Natural killer cell treated with Interleukin-12 subunit alpha and Interleukin-12 subunit beta and Interleukin-15 and Interleukin-18, amount 100 ng/mL, for 72 hours (primary cell): Measurements from ENCODE around the gene SNAPIN. TPM values are rescaled to one million over a fixed set of nuclear protein-coding genes. Genes with fewer than 3 reads are reported as not detected.

Experiments
- ATAC-seq, 2 donors: fragments of 150-1000 bp; cut with Tn5 transposase in 1 of 2; sonication (Bioruptor Pico), chemical (Tn5 transposase) in 1 of 2; 2 replicates each; pipeline ENCODE4 v1.10.0; 2021
- DNase-seq: peaks from one replicate; pipeline ENCODE4 v3.0.0; 2022; ENCODE audit warnings: low spot score
- H3K27ac Mint-ChIP-seq, 2 donors: 1 replicate in 1 of 2; 2 replicates in 1 of 2; pipeline ENCODE4 v1.8.0; 2022; ENCODE audit warnings: mixed read lengths in 2 of 2, mild to moderate bottlenecking in 1 of 2, moderate library complexity in 1 of 2
- H3K27me3 Mint-ChIP-seq, 2 donors: 1 replicate in 1 of 2; 2 replicates in 1 of 2; pipeline ENCODE4 v1.8.0; 2022; ENCODE audit warnings: mixed read lengths in 2 of 2
- H3K36me3 Mint-ChIP-seq: one replicate; pipeline ENCODE4 v1.8.0; 2022; ENCODE audit warnings: mixed read lengths
- H3K4me1 Mint-ChIP-seq, 2 donors: 1 replicate in 1 of 2; 2 replicates in 1 of 2; pipeline ENCODE4 v1.8.0; 2022; ENCODE audit warnings: low read depth in 2 of 2, mixed read lengths in 2 of 2, mild to moderate bottlenecking in 1 of 2
- H3K4me3 Mint-ChIP-seq: one replicate; pipeline ENCODE4 v1.8.0; 2022; ENCODE audit warnings: mixed read lengths
- H3K9me3 Mint-ChIP-seq: 2 replicates; pipeline ENCODE4 v1.8.0; 2022; ENCODE audit warnings: mixed read lengths
- total RNA-seq, 2 donors: library from RNA; stranded (reverse); gene quantifications; one replicate each; pipeline ENCODE4 v1.2.3, GENCODE V29; 2022

The SNAPIN gene, protein sequence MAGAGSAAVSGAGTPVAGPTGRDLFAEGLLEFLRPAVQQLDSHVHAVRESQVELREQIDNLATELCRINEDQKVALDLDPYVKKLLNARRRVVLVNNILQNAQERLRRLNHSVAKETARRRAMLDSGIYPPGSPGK
- 10 to 100 TPM; 23.9 to 42.5 TPM for total RNA-seq

DNA sequence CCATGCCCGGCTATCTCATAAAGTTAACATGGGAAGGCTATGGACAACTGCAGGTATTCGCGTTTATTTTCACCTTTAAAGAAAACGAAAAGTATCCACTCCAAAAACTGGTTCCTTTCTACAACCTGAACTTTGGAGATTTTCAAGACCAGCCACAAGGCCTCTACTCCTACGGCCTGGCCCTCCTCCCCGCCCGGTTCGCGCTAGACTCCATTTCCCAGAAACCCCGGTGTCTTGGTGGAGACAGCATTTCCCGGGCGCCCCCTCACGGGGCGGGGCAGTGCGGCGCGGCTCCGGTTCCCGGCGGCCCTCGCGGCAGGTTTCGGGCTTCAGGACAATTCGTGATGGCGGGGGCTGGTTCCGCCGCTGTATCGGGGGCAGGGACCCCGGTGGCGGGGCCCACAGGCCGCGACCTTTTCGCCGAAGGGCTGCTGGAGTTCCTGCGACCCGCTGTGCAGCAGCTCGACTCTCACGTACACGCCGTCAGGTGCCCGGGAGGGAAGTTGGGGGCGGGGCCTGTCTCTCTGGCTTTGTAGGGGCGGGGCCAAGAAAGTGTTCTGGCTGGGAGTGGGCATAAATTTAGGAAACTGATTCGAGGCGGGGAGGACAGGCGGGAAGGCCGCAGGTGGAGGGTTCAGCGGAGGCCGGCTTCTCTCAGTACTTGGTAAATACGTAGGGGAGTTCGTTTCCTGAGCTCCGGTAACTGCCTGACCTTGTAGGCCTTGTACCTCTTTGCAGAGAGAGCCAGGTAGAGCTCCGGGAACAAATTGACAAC lies at the start of gene SNAPIN:
Gene SNAPIN, plus strand, starts transcription at position 304 of the 775 bp plus-strand sequence. Its CDS starts 41 bp downstream, at position 345.
- Mint-ChIP-seq H3K27me3 (no peaks in the 10 kb centered on the region), H3K27ac (peak within 1 kb of the TSS; percentile 76 to 90), H3K9me3 (no peaks in the 10 kb centered on the region), H3K4me1 (peaks cover 5 to 17% of the 10 kb centered on the region in 2 donors), H3K36me3 (peaks cover 19% of the 10 kb centered on the region), H3K4me3 (peak within 1 kb of the TSS; percentile 89)
- DNase-seq (peak; percentile 94), ATAC-seq (peak; percentile 98 to 99)

DNA sequence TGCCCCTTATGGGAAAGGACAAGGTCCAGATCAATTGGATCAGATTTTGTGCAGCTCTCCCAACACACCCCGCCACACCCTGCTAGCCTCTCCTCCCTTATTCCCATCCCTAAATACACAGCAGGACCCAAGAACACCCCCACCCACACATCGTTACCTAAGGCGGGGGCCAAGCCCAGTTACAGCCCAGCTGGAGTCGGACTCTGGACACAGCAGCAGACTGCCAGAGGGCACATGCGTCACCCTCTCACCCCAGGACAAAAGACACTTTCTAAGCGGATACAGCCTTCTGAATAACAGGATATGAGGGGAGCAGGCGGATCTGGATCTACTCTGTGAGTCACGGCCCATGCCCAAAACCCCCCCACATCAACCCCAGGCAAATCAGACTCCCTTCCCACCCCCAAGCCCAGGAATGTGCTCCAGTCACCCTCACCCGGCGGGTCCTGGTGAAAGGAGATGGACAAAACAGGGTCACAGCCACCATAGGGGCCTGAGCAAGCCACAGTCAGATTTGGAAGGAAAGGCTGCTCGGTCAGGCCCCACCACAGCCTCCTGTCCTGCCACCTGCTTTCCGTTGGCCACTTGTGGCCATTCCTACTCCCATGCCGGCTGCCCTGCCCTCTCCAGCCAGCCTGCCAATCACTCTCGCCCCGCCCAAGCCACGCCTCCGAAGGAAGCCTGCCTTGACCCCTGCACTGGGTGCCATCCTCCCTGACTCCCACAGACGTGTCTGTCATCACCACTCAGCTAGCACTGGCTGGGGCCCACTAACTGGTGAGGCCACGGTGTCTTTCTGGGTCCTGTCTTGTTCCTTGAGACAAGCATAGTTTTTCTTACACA lies 49.5 kb upstream of the SNAPIN start:
- H3K27me3 Mint-ChIP-seq = peaks cover 0 to 6% of the 10 kb centered on the region in 2 donors
- no peaks in the 10 kb centered on the region for H3K4me1 Mint-ChIP-seq
- H3K27ac Mint-ChIP-seq = no peak overlapping the region
- no peak overlapping the region for H3K4me3 Mint-ChIP-seq
- H3K36me3 Mint-ChIP-seq = no peaks in the 10 kb centered on the region
- no peaks in the 10 kb centered on the region for H3K9me3 Mint-ChIP-seq
- ATAC-seq = peak in 1 of 2 donors; percentile 41
- DNase-seq = no peak

DNA sequence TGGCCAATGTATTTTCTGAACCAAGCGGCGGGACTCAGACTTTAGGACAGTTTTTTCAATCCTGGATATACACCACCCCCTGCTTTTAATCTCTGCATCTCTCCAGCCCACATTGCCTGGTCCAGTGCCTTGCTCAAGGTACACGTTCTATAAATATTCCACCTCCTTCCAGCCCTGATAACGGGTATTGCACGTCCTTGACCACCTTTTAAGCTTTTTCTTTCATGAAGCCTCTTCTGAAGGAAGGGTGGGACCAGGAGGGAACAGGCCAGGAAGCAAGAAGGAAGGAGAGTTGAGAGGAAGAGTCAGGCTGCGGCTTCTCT lies 49.0 kb upstream of the SNAPIN start:
- H3K4me1 Mint-ChIP-seq = no peaks in the 10 kb centered on the region
- no peak for ATAC-seq
- H3K4me3 Mint-ChIP-seq = no peak overlapping the region
- H3K36me3 Mint-ChIP-seq = no peaks in the 10 kb centered on the region
- no peak overlapping the region for H3K27ac Mint-ChIP-seq
- H3K27me3 Mint-ChIP-seq = peaks cover 0 to 6% of the 10 kb centered on the region in 2 donors
- H3K9me3 Mint-ChIP-seq = no peaks in the 10 kb centered on the region
- no peak for DNase-seq

DNA sequence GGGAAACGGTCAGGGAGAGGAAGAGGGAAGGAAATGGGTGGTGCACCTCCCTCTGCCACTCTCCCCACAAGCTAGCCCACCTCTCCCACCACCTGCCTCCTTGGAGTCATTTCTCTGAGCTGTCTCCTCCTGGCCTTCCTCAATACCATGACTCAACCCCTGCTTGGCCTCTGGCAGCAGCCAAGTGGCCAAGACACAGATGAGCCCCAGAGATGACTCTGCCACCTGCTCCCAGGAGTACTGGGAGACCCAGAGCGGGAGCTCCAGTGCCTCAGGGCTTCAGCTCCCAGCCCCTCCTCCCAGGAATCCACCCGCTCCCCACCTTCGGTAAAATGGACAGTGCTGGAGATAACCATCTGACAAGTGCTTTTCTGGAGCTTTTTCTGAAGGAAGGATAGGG lies 48.2 kb upstream of the SNAPIN start:
- ATAC-seq (no peak), DNase-seq (no peak)
- no peak overlapping the region for H3K4me3 Mint-ChIP-seq
- no peak overlapping the region for H3K27ac Mint-ChIP-seq
- H3K36me3 Mint-ChIP-seq = no peaks in the 10 kb centered on the region
- H3K4me1 Mint-ChIP-seq = no peaks in the 10 kb centered on the region
- peaks cover 0 to 3% of the 10 kb centered on the region in 2 donors for H3K27me3 Mint-ChIP-seq
- H3K9me3 Mint-ChIP-seq = no peaks in the 10 kb centered on the region

DNA sequence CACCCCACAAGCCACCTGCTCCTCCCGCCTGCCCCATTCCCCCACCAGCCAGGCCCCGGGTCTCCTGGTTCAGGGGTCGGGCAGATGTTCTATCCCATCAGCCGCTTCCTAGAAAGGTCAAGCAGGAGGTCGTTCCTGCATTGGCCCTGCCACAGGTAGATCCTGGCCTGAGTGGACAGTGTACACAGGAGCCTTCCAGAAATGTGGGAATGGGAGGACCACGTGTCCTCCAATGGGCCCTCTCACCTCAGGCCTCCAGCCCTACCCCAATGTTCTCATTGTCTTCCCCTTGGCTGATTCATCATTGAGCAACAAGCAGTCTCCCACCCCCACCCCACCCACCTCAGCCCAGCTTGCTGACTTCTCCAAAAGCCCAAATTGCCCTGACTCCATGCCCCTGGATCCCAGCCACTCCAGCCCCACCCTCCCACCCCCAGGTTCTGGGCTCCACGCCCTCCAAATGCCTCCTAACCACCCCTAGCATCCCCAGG lies 47.6 kb upstream of the SNAPIN start:
- Mint-ChIP-seq H3K36me3 (no peaks in the 10 kb centered on the region), H3K27ac (no peak overlapping the region), H3K27me3 (peaks cover 0 to 3% of the 10 kb centered on the region in 2 donors), H3K4me3 (no peak overlapping the region), H3K4me1 (no peaks in the 10 kb centered on the region), H3K9me3 (no peaks in the 10 kb centered on the region)
- DNase-seq = no peak
- no peak for ATAC-seq

DNA sequence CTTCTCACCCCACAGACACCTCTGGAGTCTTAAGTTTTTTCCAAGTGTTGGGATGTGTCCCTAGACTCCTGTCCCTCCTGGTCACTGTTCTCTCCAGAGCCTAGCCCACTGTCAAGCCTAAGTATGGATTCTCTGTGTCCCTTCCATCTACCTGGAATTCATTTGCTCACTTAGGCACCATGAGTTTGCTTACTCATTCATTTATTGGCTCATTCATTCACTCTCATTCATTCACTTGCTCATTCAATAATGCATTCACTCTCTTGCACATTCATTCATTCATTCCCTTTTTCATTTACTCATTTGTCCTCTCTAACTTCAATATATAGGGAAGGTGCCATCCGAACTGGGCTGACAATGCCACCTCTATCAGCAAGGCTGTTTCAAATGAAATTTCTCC lies 47.1 kb upstream of the SNAPIN start:
- no peak for ATAC-seq
- no peak overlapping the region for H3K4me3 Mint-ChIP-seq
- no peaks in the 10 kb centered on the region for H3K9me3 Mint-ChIP-seq
- no peak for DNase-seq
- no peak overlapping the region for H3K27ac Mint-ChIP-seq
- H3K27me3 Mint-ChIP-seq = peaks cover 0 to 3% of the 10 kb centered on the region in 2 donors
- no peaks in the 10 kb centered on the region for H3K36me3 Mint-ChIP-seq
- H3K4me1 Mint-ChIP-seq = no peaks in the 10 kb centered on the region

DNA sequence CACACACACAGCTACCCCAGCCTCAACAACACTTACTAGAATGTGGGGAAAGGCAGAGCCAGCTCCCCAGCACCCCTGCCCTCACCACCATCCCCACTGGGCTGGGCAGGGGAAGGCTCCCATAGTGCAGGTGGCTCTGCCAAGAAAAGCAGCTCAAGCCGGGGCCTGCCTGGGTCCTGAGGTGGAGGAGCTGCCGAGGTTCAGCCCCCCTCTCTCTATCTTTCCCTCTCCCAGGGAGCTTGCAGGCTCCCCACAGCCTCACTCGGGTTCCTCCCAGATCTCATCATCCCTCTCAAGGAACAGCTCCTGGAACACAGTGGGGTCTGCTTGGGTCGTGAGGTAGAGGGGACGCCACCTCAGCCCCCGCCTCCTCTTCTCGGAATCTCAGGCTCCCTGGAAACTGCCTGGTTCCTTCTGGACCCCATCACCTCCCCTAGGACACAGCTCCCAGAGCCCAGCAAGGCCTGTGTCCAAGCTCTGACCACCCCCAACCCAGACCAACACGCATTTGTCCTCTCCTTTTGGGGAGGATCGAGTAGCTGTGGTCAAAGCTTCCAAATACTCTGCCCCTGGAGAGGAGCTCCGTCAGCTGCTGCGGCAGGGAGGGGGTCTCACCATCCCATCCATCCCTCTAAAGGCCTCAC lies 46.3 kb upstream of the SNAPIN start:
- Mint-ChIP-seq H3K27ac (no peak overlapping the region), H3K4me3 (no peak overlapping the region), H3K4me1 (no peaks in the 10 kb centered on the region), H3K9me3 (no peaks in the 10 kb centered on the region), H3K27me3 (peaks cover 0 to 3% of the 10 kb centered on the region in 2 donors), H3K36me3 (no peaks in the 10 kb centered on the region)
- ATAC-seq (no peak), DNase-seq (no peak)

DNA sequence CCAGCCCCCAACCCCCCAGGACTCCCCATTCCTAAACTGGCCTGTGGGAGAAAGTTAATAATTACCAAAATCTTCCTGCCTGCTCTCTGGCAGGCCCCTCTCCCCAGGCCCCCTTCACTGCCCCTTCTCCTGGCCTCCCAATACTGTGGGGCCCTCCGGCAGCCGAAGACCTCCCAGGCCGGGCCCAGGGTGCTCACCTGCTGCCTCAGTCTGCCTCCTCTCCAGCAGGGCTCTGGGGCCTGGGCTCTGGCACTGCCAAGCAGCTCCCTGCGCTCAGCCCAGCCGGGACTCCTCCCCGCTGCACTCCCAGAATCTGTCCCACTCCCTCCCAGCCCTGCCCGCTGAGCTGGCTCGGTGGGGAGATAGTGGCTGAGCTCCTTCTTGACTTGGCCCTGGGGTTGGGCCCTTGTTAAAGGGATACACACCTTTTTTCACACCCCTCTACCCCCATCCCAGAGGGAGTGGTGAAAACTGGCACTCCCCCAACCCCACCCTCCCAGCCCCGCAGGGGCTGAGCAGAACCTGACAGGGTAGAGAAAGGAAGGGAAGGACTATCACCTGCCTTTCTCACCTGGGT lies 45.7 kb upstream of the SNAPIN start, which contains the start of gene S100A16:
Gene S100A16, minus strand, starts transcription at position 383 of the 577 bp plus-strand sequence. CDS start 4,986 bp downstream, outside the sequence.
- ATAC-seq (no peak), DNase-seq (no peak)
- H3K36me3 Mint-ChIP-seq = no peaks in the 10 kb centered on the region
- H3K27ac Mint-ChIP-seq = no peak within 1 kb of the TSS
- H3K27me3 Mint-ChIP-seq = peaks cover 0 to 3% of the 10 kb centered on the region in 2 donors
- no peaks in the 10 kb centered on the region for H3K9me3 Mint-ChIP-seq
- H3K4me1 Mint-ChIP-seq = peaks cover 0 to 4% of the 10 kb centered on the region in 2 donors
- H3K4me3 Mint-ChIP-seq = no peak within 1 kb of the TSS

DNA sequence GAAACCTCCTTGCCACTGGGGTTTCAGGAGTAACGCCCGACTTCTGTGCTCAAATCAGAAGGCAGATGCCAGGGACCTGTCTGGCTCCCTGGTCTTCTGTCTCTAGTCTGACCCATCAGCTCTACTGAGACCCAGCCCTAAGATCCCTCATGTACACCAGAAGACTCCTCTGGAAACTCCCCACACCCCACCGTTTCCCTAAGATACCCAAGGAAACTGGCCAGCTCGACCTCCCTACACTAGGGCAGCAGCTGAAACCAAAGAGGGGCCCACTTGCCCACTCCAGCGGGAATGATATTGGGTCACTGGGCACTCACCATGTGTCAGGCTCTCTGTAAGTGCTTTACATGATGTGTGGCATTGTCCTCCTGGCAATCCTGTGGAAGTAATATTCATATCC lies 45.1 kb upstream of the SNAPIN start:
- H3K4me3 Mint-ChIP-seq = no peak overlapping the region
- no peak for DNase-seq
- H3K9me3 Mint-ChIP-seq = no peaks in the 10 kb centered on the region
- no peak for ATAC-seq
- no peak overlapping the region for H3K27ac Mint-ChIP-seq
- peaks cover 0 to 3% of the 10 kb centered on the region in 2 donors for H3K27me3 Mint-ChIP-seq
- no peaks in the 10 kb centered on the region for H3K36me3 Mint-ChIP-seq
- peaks cover 0 to 5% of the 10 kb centered on the region in 2 donors for H3K4me1 Mint-ChIP-seq

DNA sequence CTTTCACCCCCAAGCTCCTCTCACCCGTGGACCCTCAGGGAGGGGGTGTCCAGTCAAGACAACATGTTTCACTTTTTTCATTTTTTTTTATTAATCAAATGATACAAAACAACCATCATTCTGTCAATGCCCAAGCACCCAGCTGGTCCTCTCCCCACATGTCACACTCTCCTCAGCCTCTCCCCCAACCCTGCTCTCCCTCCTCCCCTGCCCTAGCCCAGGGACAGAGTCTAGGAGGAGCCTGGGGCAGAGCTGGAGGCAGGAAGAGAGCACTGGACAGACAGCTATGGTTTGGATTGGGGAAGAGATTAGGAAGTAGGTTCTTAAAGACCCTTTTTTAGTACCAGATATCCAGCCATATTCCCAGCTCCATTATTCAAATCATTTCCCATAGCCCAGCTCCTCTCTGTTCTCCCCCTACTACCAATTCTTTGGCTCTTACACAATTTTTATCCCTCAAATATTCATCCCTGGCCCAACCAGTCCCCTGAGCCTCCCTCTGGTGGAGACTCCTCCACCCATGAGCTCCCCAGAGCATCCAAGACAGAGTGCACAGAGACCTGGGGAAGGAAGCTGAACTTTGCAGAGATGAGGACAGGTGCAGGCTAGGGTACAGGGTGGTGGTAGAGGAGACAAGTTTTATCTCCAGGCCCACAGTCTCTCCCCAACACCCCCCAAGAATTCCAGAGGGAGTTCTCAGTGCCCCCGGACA lies 44.2 kb upstream of the SNAPIN start:
- Mint-ChIP-seq H3K27ac (no peak overlapping the region), H3K4me3 (no peak overlapping the region), H3K36me3 (no peaks in the 10 kb centered on the region), H3K27me3 (peaks cover 0 to 3% of the 10 kb centered on the region in 2 donors), H3K9me3 (no peaks in the 10 kb centered on the region), H3K4me1 (peaks cover 0 to 5% of the 10 kb centered on the region in 2 donors)
- ATAC-seq (no peak), DNase-seq (no peak)

DNA sequence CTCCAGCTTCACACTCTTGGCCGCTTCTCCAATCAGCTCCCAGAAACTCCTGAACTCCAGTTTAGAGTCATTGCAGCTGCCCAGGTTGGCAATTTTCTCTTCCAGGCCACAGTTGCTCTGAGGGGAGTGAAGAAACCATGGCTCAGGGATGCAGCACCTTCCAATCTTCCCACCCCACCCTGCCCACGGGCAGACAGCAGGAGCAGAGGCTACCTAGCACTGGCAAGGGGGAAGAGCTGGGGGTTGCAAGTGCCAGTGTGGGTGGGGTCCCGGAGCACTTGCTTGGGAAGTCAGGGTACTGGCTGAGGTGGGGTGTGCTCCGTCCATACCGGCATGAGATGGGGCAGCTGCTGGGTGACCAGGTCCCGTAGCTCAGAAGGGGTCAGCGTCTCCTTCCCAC lies 43.6 kb upstream of the SNAPIN start:
- no peak overlapping the region for H3K4me3 Mint-ChIP-seq
- DNase-seq = no peak
- peaks cover 0 to 3% of the 10 kb centered on the region in 2 donors for H3K27me3 Mint-ChIP-seq
- ATAC-seq = no peak
- H3K9me3 Mint-ChIP-seq = no peaks in the 10 kb centered on the region
- H3K4me1 Mint-ChIP-seq = peaks cover 0 to 5% of the 10 kb centered on the region in 2 donors
- H3K36me3 Mint-ChIP-seq = no peaks in the 10 kb centered on the region
- H3K27ac Mint-ChIP-seq = no peak overlapping the region

DNA sequence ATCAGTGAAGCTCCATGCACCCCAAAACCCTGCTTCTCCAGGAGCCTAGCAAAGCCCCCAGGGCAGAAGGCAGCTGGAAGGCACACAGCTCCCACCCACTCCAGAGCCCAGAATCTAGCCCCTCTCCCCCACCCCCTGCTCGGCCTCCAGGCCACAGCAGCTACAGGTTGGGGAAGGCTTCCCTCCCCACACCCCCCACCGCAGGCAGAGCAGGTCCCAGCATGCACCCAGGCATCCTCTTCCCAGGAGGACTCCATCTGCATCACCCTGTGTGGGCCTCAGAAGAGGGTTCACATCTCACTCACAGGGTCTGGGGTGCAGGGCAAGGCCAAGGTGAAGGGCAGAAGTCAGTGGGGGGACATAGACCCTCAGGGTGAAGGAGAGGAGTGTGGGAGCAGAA lies 43.1 kb upstream of the SNAPIN start:
- Mint-ChIP-seq H3K4me1 (peaks cover 0 to 5% of the 10 kb centered on the region in 2 donors), H3K9me3 (no peaks in the 10 kb centered on the region), H3K27ac (no peak overlapping the region), H3K4me3 (no peak overlapping the region), H3K27me3 (peaks cover 0 to 3% of the 10 kb centered on the region in 2 donors), H3K36me3 (no peaks in the 10 kb centered on the region)
- DNase-seq = no peak
- ATAC-seq = no peak
